ENCODE measurements around the gene ADARB2.

GRCh38 chr10:1141261-1141660 lies 596.1 kb downstream of the ADARB2 start:
- no peak for TF ChIP-seq CTCF (conservative IDR thresholded peaks at IDR 0.05 in 1 of 2, IDR thresholded peaks at IDR 0.05 in 1 of 2; ENCODE audit: low read depth in 1 of 2, low read length in 2 of 2)
- no peak for TF ChIP-seq EZH2 (IDR thresholded peaks at IDR 0.05; ENCODE audit: low read length, missing control alignments)
